Tibial artery (tissue), 4 donors: Measurements from ENCODE around the gene ERO1B.

Source experiments
- DNase-seq, 2 donors: peaks; one replicate each; pipeline ENCODE4 v3.0.0-alpha.2; 2019
- H3K27ac ChIP-seq, 2 donors: fragments of 200-600 bp; sonication (generic) in 1 of 2; 1 replicate in 1 of 2; 2 replicates in 1 of 2; pipeline ENCODE4 v1.5.1; 2018 to 2019; ENCODE audit warnings: mild to moderate bottlenecking in 1 of 2
- H3K27me3 ChIP-seq, 2 donors: fragments of 200-600 bp; sonication (generic) in 1 of 2; one replicate each; pipeline versions ENCODE4 v1.5.1 to v1.6.0; 2016 to 2019
- H3K36me3 ChIP-seq, 3 donors: fragments of 200-600 bp; sonication (generic) in 2 of 3; one replicate each; pipeline ENCODE4 v1.5.1; 2016 to 2019; ENCODE audit warnings: mild to moderate bottlenecking in 2 of 3
- H3K4me1 ChIP-seq, 4 donors: fragments of 200-600 bp; sonication (generic) in 2 of 4; 1 replicate in 3 of 4; 2 replicates in 1 of 4; pipeline ENCODE4 v1.5.1; 2016 to 2019
- H3K4me3 ChIP-seq, 2 donors: fragments of 200-600 bp; sonication (generic) in 1 of 2; 1 replicate in 1 of 2; 2 replicates in 1 of 2; pipeline ENCODE4 v1.5.1; 2018 to 2019; ENCODE audit warnings: mild to moderate bottlenecking in 2 of 2
- H3K9me3 ChIP-seq, 3 donors: fragments of 200-600 bp; sonication (generic) in 1 of 3; one replicate each; pipeline ENCODE4 v1.5.1; 2016 to 2019
- CTCF ChIP-seq, 2 experiments: fragments of 200-600 bp in 1 of 2; fragments of 450-650 bp in 1 of 2; IDR thresholded peaks; one replicate each; pipeline ENCODE4 v1.5.1; 2017 to 2019; ENCODE audit warnings: antibody characterized with exemption in 2 of 2, mild to moderate bottlenecking in 1 of 2, moderate library complexity in 1 of 2
- intact Hi-C: fragments of 100-400 bp; cut with DNase I; formaldehyde crosslinking; loops from one replicate; pipeline ENCODE4 v1.15.0; 2023; ENCODE audit warnings: low total_unique reads

The ERO1B gene

GRCh38 chr1:236167578-236167977 lies 114.2 kb downstream of the ERO1B start:
- peaks cover 0 to 10% (median 0%) of the 10 kb centered on the region in 4 donors for H3K4me1 ChIP-seq
- H3K27me3 ChIP-seq = no peaks in the 10 kb centered on the region
- H3K27ac ChIP-seq = no peak overlapping the region
- H3K4me3 ChIP-seq = no peak overlapping the region
- intact Hi-C loops = no loop called here
- H3K9me3 ChIP-seq = peaks cover 0 to 2% (median 0%) of the 10 kb centered on the region in 3 donors
- peaks cover 0 to 7% (median 3%) of the 10 kb centered on the region in 3 donors for H3K36me3 ChIP-seq
- no peak for DNase-seq
- no peak for TF ChIP-seq CTCF (IDR thresholded peaks at IDR 0.05)

- H3K36me3 ChIP-seq = peaks cover 0 to 7% (median 6%) of the 10 kb centered on the region in 3 donors
- peaks cover 0 to 6% (median 0%) of the 10 kb centered on the region in 3 donors for H3K9me3 ChIP-seq
- DNase-seq = no peak
- TF ChIP-seq CTCF (IDR thresholded peaks at IDR 0.05) = no peak
- H3K27me3 ChIP-seq = no peaks in the 10 kb centered on the region
- no peak overlapping the region for H3K27ac ChIP-seq
- H3K4me3 ChIP-seq = no peak overlapping the region
- H3K4me1 ChIP-seq = peaks cover 0 to 6% (median 0%) of the 10 kb centered on the region in 4 donors
- intact Hi-C loops = no loop called here
Measured at GRCh38 chr1:236167154-236167553, 114.6 kb downstream of the ERO1B start.

GRCh38 chr1:236166041-236166440 lies 115.7 kb downstream of the ERO1B start:
- H3K36me3 ChIP-seq = peaks cover 6 to 7% (median 6%) of the 10 kb centered on the region in 3 donors
- no peak overlapping the region for H3K4me3 ChIP-seq
- peaks cover 0 to 17% (median 9%) of the 10 kb centered on the region in 3 donors for H3K9me3 ChIP-seq
- intact Hi-C loops = no loop called here
- H3K27me3 ChIP-seq = no peaks in the 10 kb centered on the region
- DNase-seq = no peak
- H3K4me1 ChIP-seq = no peaks in the 10 kb centered on the region
- no peak overlapping the region for H3K27ac ChIP-seq
- no peak for TF ChIP-seq CTCF (IDR thresholded peaks at IDR 0.05)
